Brain microvascular endothelial cell (primary cell): ENCODE results near the gene HELT.
"Not testable (repeated sequence)": the region's sequence is repeated elsewhere in the genome, so short reads cannot be mapped to it uniquely, and the experiment has no call there.

Source experiments
- DNase-seq: peaks from one replicate; pipeline ENCODE4 v3.0.0-alpha.2; 2020
- H3K27ac ChIP-seq: fragments of 250-450 bp; sonication (Bioruptor Pico); 2 replicates; pipeline ENCODE4 v1.5.1; 2020; ENCODE audit warnings: mild to moderate bottlenecking, moderate library complexity
- H3K27me3 ChIP-seq: fragments of 250-450 bp; sonication (Bioruptor Pico); replicated peaks from 2 replicates; pipeline ENCODE4 v1.5.1; 2020; ENCODE audit warnings: mild to moderate bottlenecking
- H3K36me3 ChIP-seq: fragments of 250-450 bp; sonication (Bioruptor Pico); replicated peaks from 2 replicates; pipeline ENCODE4 v1.5.1; 2020; ENCODE audit warnings: mild to moderate bottlenecking
- H3K4me3 ChIP-seq: 2 replicates; pipeline ENCODE4 v1.5.1; 2011; ENCODE audit warnings: low read depth, mild to moderate bottlenecking, control low read depth, low read length, moderate library complexity
- in situ Hi-C: cut with HindIII; loops from 2 replicates; pipeline ENCODE4 v1.10.0; 2017; ENCODE audit warnings: low sequenced_read_pairs, low pct_ligation_motif_present
- TF ChIP-seq, protein P1 (sequence below): IDR thresholded peaks from 2 replicates; pipeline ENCODE4 v1.5.1; 2011; ENCODE audit warnings: low read depth, mild to moderate bottlenecking, moderate library complexity, low read length, control low read depth, inconsistent platforms; ENCODE audit errors: missing control alignments

HELT gene, protein sequence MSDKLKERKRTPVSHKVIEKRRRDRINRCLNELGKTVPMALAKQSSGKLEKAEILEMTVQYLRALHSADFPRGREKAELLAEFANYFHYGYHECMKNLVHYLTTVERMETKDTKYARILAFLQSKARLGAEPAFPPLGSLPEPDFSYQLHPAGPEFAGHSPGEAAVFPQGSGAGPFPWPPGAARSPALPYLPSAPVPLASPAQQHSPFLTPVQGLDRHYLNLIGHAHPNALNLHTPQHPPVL

DNA sequence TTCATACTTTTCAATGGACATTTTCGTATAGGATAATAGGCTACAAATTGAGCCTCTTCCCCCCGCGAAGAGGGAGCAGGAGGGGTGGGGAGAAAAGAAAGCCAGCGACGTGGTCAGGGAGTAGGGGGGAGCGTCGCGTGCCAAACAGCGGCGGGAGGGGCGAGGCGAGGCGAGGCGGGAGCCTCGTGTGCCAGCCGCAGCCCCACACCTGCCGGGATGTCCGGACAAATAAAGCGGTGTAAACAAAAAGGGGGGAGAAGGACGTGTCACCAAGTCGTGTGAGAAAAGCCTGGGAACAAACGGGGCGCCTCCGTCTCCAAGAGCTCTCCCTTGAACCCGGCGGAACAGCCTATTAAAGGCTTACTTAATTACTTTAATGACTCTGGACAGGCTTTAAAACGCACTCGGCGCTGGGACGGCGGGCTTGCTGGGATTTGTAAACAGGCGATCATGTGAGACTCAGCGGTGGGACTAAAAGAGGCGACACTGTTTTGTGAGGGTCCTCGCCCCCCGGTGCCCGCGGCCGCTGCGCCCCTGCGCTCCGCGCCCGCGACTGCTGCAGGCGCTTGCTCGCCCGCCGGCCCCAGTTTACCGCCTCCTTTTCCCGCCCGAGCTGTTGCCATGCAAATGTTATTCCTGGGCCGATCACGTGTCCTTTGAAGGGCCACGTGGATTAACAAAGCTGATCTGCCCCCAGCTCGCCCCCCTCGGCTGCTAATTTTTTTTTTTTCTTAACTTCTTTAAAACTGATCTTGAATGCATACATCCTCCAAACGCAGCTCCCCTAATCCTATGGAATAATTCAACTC is at the start of gene HELT:
Gene HELT (plus strand): TSS at position 527 of the 809 bp plus-strand sequence. CDS start 439 bp downstream, outside the sequence.
- TF ChIP-seq, protein P1, sequence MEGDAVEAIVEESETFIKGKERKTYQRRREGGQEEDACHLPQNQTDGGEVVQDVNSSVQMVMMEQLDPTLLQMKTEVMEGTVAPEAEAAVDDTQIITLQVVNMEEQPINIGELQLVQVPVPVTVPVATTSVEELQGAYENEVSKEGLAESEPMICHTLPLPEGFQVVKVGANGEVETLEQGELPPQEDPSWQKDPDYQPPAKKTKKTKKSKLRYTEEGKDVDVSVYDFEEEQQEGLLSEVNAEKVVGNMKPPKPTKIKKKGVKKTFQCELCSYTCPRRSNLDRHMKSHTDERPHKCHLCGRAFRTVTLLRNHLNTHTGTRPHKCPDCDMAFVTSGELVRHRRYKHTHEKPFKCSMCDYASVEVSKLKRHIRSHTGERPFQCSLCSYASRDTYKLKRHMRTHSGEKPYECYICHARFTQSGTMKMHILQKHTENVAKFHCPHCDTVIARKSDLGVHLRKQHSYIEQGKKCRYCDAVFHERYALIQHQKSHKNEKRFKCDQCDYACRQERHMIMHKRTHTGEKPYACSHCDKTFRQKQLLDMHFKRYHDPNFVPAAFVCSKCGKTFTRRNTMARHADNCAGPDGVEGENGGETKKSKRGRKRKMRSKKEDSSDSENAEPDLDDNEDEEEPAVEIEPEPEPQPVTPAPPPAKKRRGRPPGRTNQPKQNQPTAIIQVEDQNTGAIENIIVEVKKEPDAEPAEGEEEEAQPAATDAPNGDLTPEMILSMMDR = no peak
- peaks cover 90% of the 10 kb centered on the region for H3K27me3 ChIP-seq
- DNase-seq = no peak
- no peaks in the 10 kb centered on the region for H3K36me3 ChIP-seq
- in situ Hi-C loops = no loop called here
- no peak within 1 kb of the TSS for H3K4me3 ChIP-seq
- no peak within 1 kb of the TSS for H3K27ac ChIP-seq

DNA sequence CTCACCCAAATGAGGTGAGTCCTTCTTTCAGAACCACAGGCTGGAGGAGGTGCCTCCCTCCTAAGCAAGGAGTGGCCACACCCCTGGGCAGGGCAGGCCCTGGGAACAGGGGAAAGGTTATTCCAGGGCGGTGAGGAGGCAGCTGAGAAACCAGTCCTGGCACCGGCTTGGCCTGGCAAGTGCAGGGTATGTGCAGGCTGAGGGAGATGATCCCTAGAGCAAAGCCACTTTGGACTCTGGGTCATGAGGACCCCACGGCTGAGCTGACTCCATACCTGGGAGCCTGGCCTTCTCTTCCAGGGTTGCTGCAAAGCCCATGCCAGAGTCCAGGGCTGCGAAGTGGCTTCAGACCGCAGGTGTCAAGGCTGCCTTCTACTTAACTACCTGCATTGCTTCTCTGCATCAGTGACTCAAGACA is 49.5 kb upstream of the HELT start:
- H3K36me3 ChIP-seq = no peaks in the 10 kb centered on the region
- no peak overlapping the region for H3K4me3 ChIP-seq
- no peak overlapping the region for H3K27ac ChIP-seq
- TF ChIP-seq, protein P1 = no peak
- DNase-seq = no peak
- no peaks in the 10 kb centered on the region for H3K27me3 ChIP-seq
- in situ Hi-C loops = no loop called here

DNA sequence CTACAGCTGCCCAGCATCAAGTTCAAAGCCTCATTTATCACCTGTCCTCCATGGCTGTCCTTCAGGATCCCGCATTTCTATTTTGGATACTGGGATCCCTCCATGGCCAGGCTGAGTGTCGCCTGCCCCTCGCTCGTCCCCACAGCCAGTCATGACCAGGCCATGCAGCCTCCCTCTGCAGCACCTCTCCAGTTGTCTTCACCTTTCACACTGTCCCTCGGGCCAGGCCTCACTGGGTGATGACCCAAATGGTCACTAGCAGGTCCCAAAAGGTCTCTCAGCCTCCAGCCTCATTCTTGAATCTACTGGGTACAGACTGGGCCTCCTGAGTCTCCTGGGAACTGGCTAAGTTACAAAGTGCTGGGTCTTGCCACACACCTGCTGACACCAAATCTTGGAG is 48.7 kb upstream of the HELT start:
- in situ Hi-C loops = no loop called here
- no peaks in the 10 kb centered on the region for H3K36me3 ChIP-seq
- TF ChIP-seq, protein P1 = no peak
- no peak overlapping the region for H3K27ac ChIP-seq
- H3K27me3 ChIP-seq = no peaks in the 10 kb centered on the region
- DNase-seq = no peak
- no peak overlapping the region for H3K4me3 ChIP-seq

DNA sequence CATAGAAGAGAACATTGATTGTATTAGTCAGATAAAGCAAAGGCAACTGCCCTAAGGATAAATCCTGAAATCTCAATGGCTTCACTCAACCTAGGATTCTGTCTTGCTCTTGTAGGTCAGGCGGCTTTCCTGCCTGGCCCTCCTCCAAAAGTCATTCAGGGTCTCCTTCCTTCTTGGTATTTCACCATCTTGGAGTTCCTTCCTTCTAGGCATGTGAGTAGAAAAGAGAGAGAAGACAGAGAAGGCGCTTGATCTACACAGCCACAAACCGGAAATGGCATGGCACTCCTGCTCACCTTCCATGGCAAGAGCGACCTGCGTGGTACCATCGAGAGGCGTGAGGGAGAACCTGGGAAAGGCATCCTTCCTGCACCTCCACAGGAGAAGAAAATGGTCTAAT is 45.3 kb upstream of the HELT start:
- in situ Hi-C loops = no loop called here
- H3K27ac ChIP-seq = no peak overlapping the region
- no peak overlapping the region for H3K4me3 ChIP-seq
- no peaks in the 10 kb centered on the region for H3K27me3 ChIP-seq
- DNase-seq = no peak
- TF ChIP-seq, protein P1 = no peak
- H3K36me3 ChIP-seq = no peaks in the 10 kb centered on the region

DNA sequence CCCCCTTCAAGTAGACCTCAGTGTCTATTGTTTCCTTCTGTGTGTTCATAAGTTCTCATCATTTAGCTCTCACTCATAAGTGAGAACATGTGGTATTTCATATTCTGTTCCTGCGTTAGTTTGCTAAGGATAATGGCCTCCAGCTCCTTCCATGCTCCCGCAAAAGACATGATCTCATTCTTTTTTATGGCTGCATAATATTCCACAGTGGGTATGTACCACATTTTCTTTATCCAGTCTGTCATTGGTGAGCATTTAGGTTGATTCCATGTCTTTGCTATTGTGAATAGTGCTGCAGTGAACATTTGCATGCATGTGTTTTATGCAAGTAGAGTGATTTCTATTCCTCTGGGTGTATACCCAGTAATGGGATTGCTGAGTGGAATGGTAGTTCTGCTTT is 41.9 kb upstream of the HELT start:
- H3K27me3 ChIP-seq, H3K36me3 ChIP-seq, DNase-seq, H3K27ac ChIP-seq, H3K4me3 ChIP-seq, in situ Hi-C loops: not testable (repeated sequence)

DNA sequence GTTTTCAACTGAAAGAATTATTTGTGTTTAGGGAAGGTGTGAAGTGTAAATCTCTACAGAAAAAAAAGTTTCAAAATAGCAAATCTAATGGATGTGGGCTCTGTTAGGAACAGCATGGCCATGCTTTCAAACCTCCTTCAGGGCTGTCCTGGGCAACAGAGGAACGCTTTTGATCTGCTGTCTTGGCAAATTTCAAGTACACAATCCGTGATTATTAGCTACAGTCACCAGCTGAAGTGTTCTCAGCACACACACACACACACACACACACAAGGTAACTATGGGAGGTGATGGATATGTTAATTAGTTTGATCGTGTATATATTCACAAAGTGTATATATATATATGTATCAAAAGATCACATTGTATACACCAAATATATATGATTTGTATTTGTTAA is 40.5 kb upstream of the HELT start:
- Histone ChIP-seq H3K27ac (no peak overlapping the region), H3K36me3 (no peaks in the 10 kb centered on the region), H3K27me3 (no peaks in the 10 kb centered on the region), H3K4me3 (no peak overlapping the region)
- no peak for DNase-seq
- TF ChIP-seq, protein P1 = no peak
- in situ Hi-C loops = no loop called here
